HG02763 (cell line): ENCODE results near the gene ZNF428.

ENCODE experiments used
- ATAC-seq: cut with Tn5 transposase; IDR thresholded peaks from one replicate; pipeline ENCODE4 v1.9.1; 2021; ENCODE audit warnings: mild to moderate bottlenecking, moderate library complexity; ENCODE audit not compliant: unreplicated experiment

The ZNF428 gene

GRCh38 chr19:43564800-43565199, 54.6 kb downstream of the ZNF428 start:
- no peak for ATAC-seq

- ATAC-seq, result no peak
These were observed 55.5 kb downstream of the ZNF428 start for GRCh38 chr19:43563816-43564457.

- peak; percentile 67 for ATAC-seq
These were observed 56.7 kb downstream of the ZNF428 start for GRCh38 chr19:43562698-43563241.

- ATAC-seq, result no peak
These were observed 57.2 kb downstream of the ZNF428 start for GRCh38 chr19:43562226-43562697.

GRCh38 chr19:43561139-43561970, 58.1 kb downstream of the ZNF428 start:
- no peak for ATAC-seq

GRCh38 chr19:43560687-43561086, 58.7 kb downstream of the ZNF428 start:
- ATAC-seq, result no peak
